GM06990 (cell line): ENCODE data around the gene PLXNB3.
A peak's percentile ranks its signal among the peaks of the same experiment; 100 is the strongest.
"Not testable (repeated sequence)": the region's sequence is repeated elsewhere in the genome, so short reads cannot be mapped to it uniquely, and the experiment has no call there.

Experiments
- DNase-seq: peaks from one replicate; pipeline ENCODE4 v3.0.0-alpha.2; 2011; ENCODE audit not compliant: insufficient read length; ENCODE audit errors: extremely low read depth
- H3K27me3 ChIP-seq: replicated peaks from 2 replicates; pipeline ENCODE4 v1.6.0; 2011; ENCODE audit warnings: low read length; ENCODE audit not compliant: control insufficient read depth, insufficient read depth
- H3K36me3 ChIP-seq: 2 replicates; pipeline ENCODE4 v1.5.1; 2011; ENCODE audit warnings: low read length; ENCODE audit not compliant: control insufficient read depth, insufficient read depth
- H3K4me3 ChIP-seq: replicated peaks from 2 replicates; pipeline ENCODE4 v1.5.1; 2011; ENCODE audit warnings: low read depth, mild to moderate bottlenecking, control low read depth, low read length
- CTCF ChIP-seq: IDR thresholded peaks from 2 replicates; pipeline ENCODE4 v1.5.1; 2011; ENCODE audit warnings: low read length, control low read depth, mild to moderate bottlenecking, inconsistent platforms; ENCODE audit not compliant: insufficient read depth, poor library complexity, severe bottlenecking

The PLXNB3 gene

GRCh38 chrX:153725832-153726285, 38.2 kb upstream of the PLXNB3 start:
- Histone ChIP-seq H3K4me3 (no peak overlapping the region; the same call in 1 of the 2 replicates), H3K27me3 (no peaks in the 10 kb centered on the region)
- DNase-seq: peak; percentile 26

GRCh38 chrX:153726286-153727122, 37.5 kb upstream of the PLXNB3 start:
- Histone ChIP-seq H3K27me3 (no peaks in the 10 kb centered on the region), H3K36me3 (no peaks in the 10 kb centered on the region), H3K4me3 (peak overlapping the region; percentile 5)
- no peak for TF ChIP-seq CTCF
- DNase-seq: peak; percentile 79

More at GRCh38 chrX:153725832-153726285, 38.2 kb upstream of the PLXNB3 start:
- H3K36me3 ChIP-seq: no peaks in the 10 kb centered on the region
- TF ChIP-seq CTCF: no peak

- H3K4me3 ChIP-seq: no peak overlapping the region
- no peak for DNase-seq
- no peaks in the 10 kb centered on the region for H3K36me3 ChIP-seq
- no peaks in the 10 kb centered on the region for H3K27me3 ChIP-seq
- TF ChIP-seq CTCF: no peak
Observed at GRCh38 chrX:153727123-153727931, 36.7 kb upstream of the PLXNB3 start.

GRCh38 chrX:153728095-153728494, 36.0 kb upstream of the PLXNB3 start:
- H3K36me3 ChIP-seq: no peaks in the 10 kb centered on the region
- DNase-seq: no peak
- H3K27me3 ChIP-seq: no peaks in the 10 kb centered on the region
- H3K4me3 ChIP-seq: no peak overlapping the region
- no peak for TF ChIP-seq CTCF

- Histone ChIP-seq H3K4me3 (no peak overlapping the region), H3K27me3 (no peaks in the 10 kb centered on the region), H3K36me3 (no peaks in the 10 kb centered on the region)
- no peak for DNase-seq
- no peak for TF ChIP-seq CTCF
Observed at GRCh38 chrX:153728951-153729631, 35.0 kb upstream of the PLXNB3 start.

GRCh38 chrX:153730115-153730514, 33.9 kb upstream of the PLXNB3 start:
- not testable (repeated sequence) for DNase-seq, H3K36me3 ChIP-seq, H3K4me3 ChIP-seq

More at GRCh38 chrX:153730115-153730514, 33.9 kb upstream of the PLXNB3 start:
- H3K27me3 ChIP-seq: not testable (repeated sequence)
